KMS-11 (cell line): ENCODE data around the gene FAM193A.
"Not testable (repeated sequence)": the region's sequence is repeated elsewhere in the genome, so short reads cannot be mapped to it uniquely, and the experiment has no call there.

ENCODE experiments used
- H2AFZ ChIP-seq: fragments of 200-600 bp; sonication (generic); 2 replicates; pipeline ENCODE4 v1.6.1; 2016; ENCODE audit warnings: antibody characterized with exemption, mixed run types, low read depth
- H3K27ac ChIP-seq: fragments of 200-600 bp; sonication (generic); 2 replicates; pipeline ENCODE4 v1.6.1; 2016; ENCODE audit warnings: mild to moderate bottlenecking, mixed run types
- H3K27me3 ChIP-seq: fragments of 200-600 bp; sonication (generic); 2 replicates; pipeline ENCODE4 v1.6.1; 2017; ENCODE audit warnings: mild to moderate bottlenecking, low read depth, mixed run types, moderate library complexity; ENCODE audit not compliant: insufficient read depth
- H3K36me3 ChIP-seq: fragments of 200-600 bp; sonication (generic); 2 replicates; pipeline ENCODE4 v1.6.1; 2017; ENCODE audit warnings: mild to moderate bottlenecking, mixed run types; ENCODE audit not compliant: insufficient read depth
- H3K4me1 ChIP-seq: fragments of 200-600 bp; sonication (generic); 2 replicates; pipeline ENCODE4 v1.6.1; 2016; ENCODE audit warnings: mild to moderate bottlenecking, low read depth, mixed run types; ENCODE audit not compliant: poor library complexity, severe bottlenecking
- H3K4me2 ChIP-seq: fragments of 200-600 bp; sonication (generic); 2 replicates; pipeline ENCODE4 v1.7.0; 2016; ENCODE audit warnings: mild to moderate bottlenecking, mixed run types
- H3K4me3 ChIP-seq: fragments of 200-600 bp; sonication (generic); IDR thresholded peaks from 2 replicates; pipeline ENCODE4 v1.6.1; 2017; ENCODE audit warnings: low read depth, low read length, mixed read lengths; ENCODE audit not compliant: insufficient read depth
- H3K79me2 ChIP-seq: fragments of 200-600 bp; sonication (generic); 2 replicates; pipeline ENCODE4 v1.6.1; 2016; ENCODE audit warnings: low read depth, mixed run types; ENCODE audit not compliant: insufficient read depth
- H3K9ac ChIP-seq: fragments of 200-600 bp; sonication (generic); 2 replicates; pipeline ENCODE4 v1.6.1; 2016; ENCODE audit warnings: mild to moderate bottlenecking, mixed run types
- H4K20me1 ChIP-seq: fragments of 200-600 bp; sonication (generic); 2 replicates; pipeline ENCODE4 v1.6.1; 2016; ENCODE audit warnings: mild to moderate bottlenecking, mixed run types; ENCODE audit not compliant: insufficient read depth
- TF ChIP-seq, protein P1 (sequence below): fragments of 200-600 bp; sonication (generic); conservative IDR thresholded peaks from 2 replicates; pipeline ENCODE4 v1.6.1; 2017; ENCODE audit warnings: low read depth, mild to moderate bottlenecking, antibody characterized with exemption, low read length, moderate library complexity, mixed read lengths

FAM193A gene

DNA sequence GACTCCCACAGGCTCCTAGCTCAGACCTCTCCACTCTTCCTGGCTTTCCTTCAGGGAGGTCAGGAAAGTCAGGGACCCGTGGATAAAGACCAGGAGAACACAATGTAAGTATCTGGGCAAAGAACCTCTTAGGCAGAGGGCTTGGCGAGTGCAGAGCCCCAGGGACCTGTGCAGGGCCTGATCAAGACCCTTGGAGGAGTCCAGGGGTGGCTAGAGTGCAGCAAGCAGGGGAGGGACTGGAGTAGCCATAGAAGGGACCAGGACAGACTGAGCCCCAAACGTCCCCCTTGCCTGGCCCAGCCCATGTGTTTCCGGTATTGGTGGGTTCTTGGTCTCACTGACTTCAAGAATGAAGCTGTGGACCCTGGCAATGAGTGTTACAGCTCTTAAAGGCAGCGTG, 225.6 kb downstream of the FAM193A start:
- Histone ChIP-seq H3K4me3 (no peak overlapping the region), H4K20me1 (no peaks in the 10 kb centered on the region), H3K36me3 (no peaks in the 10 kb centered on the region), H3K9ac (no peak overlapping the region), H3K27ac (no peak overlapping the region), H2AFZ (no peak overlapping the region), H3K27me3 (no peaks in the 10 kb centered on the region), H3K4me1 (peaks cover 10% of the 10 kb centered on the region), H3K4me2 (no peak overlapping the region), H3K79me2 (no peaks in the 10 kb centered on the region)
- TF ChIP-seq, protein P1, sequence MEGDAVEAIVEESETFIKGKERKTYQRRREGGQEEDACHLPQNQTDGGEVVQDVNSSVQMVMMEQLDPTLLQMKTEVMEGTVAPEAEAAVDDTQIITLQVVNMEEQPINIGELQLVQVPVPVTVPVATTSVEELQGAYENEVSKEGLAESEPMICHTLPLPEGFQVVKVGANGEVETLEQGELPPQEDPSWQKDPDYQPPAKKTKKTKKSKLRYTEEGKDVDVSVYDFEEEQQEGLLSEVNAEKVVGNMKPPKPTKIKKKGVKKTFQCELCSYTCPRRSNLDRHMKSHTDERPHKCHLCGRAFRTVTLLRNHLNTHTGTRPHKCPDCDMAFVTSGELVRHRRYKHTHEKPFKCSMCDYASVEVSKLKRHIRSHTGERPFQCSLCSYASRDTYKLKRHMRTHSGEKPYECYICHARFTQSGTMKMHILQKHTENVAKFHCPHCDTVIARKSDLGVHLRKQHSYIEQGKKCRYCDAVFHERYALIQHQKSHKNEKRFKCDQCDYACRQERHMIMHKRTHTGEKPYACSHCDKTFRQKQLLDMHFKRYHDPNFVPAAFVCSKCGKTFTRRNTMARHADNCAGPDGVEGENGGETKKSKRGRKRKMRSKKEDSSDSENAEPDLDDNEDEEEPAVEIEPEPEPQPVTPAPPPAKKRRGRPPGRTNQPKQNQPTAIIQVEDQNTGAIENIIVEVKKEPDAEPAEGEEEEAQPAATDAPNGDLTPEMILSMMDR: no peak

DNA sequence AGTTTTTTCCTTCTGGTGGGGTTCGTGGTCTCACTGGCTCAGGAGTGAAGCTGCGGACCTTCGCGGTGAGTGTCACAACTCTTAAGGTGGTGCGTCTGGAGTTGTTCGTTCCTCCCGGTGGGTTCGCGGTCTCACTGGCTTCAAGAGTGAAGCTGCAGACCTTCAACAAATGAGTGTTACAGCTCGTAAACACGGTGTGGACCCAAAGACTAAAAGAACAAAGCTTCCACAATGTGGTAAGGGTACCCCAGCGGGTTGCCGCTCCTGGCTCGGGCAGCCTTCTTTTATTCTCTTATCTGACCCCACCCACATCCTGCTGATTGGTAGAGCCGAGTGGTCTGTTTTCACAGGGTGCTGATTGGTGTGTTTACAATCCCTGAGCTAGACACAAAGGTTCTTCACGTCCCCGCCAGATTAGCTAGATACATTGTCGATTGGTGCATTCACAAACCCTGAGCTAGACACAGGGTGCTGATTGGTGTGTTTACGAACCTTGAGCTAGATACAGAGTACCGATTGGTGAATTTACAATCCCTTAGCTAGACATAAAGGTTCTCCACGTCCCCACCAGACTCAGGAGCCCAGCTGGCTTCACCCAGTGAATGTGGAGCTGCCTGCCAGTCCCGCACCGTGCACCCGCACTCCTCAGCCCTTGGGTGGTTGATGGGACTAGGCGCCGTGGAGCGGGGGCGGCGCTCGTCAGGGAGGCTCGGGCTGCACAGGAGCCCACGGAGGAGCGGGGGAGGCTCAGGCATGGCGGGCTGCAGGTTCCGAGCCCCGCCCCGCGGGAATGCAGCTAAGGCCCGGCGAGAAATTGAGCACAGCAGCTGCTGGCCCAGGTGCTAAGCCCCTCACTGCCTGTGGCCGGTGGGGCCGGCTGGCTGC, 226.3 kb downstream of the FAM193A start:
- not testable (repeated sequence) for H3K27ac ChIP-seq, H2AFZ ChIP-seq, H3K36me3 ChIP-seq, H4K20me1 ChIP-seq, H3K4me3 ChIP-seq, H3K27me3 ChIP-seq, H3K79me2 ChIP-seq, H3K4me2 ChIP-seq, H3K9ac ChIP-seq
- H3K4me1 ChIP-seq: peaks cover 10% of the 10 kb centered on the region

DNA sequence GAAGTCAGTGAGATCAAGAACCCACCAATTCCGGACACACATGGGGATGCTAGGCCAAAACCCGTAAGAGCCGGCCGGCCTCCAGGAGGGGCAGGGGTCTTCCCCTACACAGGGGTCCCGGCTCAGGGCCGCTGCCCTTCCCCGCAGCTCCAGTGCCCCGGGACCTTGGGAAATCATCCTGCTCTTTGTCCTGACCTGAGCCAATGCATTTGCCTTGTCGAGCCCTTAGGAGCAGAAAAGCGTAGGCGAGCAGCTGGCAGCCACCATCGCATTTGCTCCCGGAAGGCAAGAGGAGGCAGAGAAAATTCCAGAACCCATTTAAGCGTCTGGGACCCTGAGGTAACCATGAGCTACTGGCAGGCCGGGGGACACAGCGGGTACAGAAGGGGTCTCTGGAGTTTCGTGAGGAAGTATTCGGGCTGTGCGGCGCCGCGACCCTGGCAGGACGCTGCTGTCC, 227.1 kb downstream of the FAM193A start:
- no peaks in the 10 kb centered on the region for H4K20me1 ChIP-seq
- H3K4me3 ChIP-seq: no peak overlapping the region
- H3K4me2 ChIP-seq: no peak overlapping the region
- no peak overlapping the region for H3K27ac ChIP-seq
- no peaks in the 10 kb centered on the region for H3K36me3 ChIP-seq
- H3K79me2 ChIP-seq: no peaks in the 10 kb centered on the region
- no peak overlapping the region for H3K9ac ChIP-seq
- H3K27me3 ChIP-seq: no peaks in the 10 kb centered on the region
- H2AFZ ChIP-seq: no peak overlapping the region
- H3K4me1 ChIP-seq: peaks cover 10% of the 10 kb centered on the region
- TF ChIP-seq, protein P1: no peak

DNA sequence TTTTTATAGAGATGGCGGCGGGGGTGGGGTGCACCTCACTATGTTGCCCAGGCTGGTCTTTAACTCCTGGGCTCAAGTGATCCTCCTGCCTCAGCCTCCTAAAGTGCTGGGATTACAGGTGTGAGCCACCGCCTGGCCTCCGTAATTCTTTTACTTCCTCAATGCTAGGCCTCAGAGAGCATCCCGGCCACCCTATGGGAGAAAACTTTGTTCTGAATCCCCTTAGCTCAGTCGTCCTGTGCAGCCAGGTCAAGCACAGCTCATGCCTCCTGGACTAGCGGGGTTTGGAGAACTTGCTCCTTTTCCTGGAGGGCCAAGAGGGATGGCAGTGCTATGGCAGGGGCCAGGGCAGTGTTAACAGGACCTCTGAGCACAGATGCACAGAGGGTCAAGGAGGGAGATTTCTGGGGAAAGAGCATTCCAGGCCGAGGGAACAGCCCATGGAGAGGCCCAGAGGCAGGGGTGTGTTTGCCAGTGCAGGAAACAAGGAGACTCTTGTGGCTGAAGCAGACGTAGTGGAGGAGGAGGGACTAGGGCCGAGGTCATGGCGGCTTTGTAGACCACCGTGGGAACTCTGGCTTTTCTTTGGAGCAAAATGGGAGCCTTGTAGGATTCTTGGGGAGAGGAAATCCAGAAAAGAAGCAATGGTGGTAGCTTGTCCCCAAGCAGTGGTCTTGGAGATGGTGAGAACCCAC, 229.5 kb downstream of the FAM193A start:
- TF ChIP-seq, protein P1: no peak
- H3K27me3 ChIP-seq: no peaks in the 10 kb centered on the region
- H3K27ac ChIP-seq: no peak overlapping the region
- no peak overlapping the region for H2AFZ ChIP-seq
- H3K36me3 ChIP-seq: no peaks in the 10 kb centered on the region
- H3K4me1 ChIP-seq: peaks cover 6% of the 10 kb centered on the region
- H3K9ac ChIP-seq: no peak overlapping the region
- H3K4me3 ChIP-seq: no peak overlapping the region
- no peak overlapping the region for H3K4me2 ChIP-seq
- H4K20me1 ChIP-seq: no peaks in the 10 kb centered on the region
- no peaks in the 10 kb centered on the region for H3K79me2 ChIP-seq
